ENCODE measurements around the gene CCNE1. TPM values are rescaled to one million over a fixed set of nuclear protein-coding genes. Genes with fewer than 3 reads are reported as not detected.

The CCNE1 gene
- total and polyA plus RNA-seq, 9 of the 15 experiments (the other 6 are each of a cell fraction or from before 2014, with no cell fraction given), result 6.2 to 41.0 (median 31.6) TPM

- TF ChIP-seq SMARCE1 (IDR thresholded peaks at IDR 0.05) (no peak), E2F3 (CRISPR knock-in tag; IDR thresholded peaks at IDR 0.05) (no peak), ZNF175 (CRISPR knock-in tag; IDR thresholded peaks at IDR 0.05; ENCODE audit: low read depth) (no peak), SP1 (CRISPR knock-in tag; IDR thresholded peaks at IDR 0.05) (no peak), HSF4 (CRISPR knock-in tag; IDR thresholded peaks at IDR 0.05; ENCODE audit: borderline replicate concordance) (no peak), CBX8 (IDR thresholded peaks at IDR 0.05; ENCODE audit: borderline replicate concordance, extremely low read depth, low read depth, low read length, poor library complexity, severe bottlenecking) (no peak), COPS2 (conservative IDR thresholded peaks at IDR 0.05) (no peak), RREB1 (CRISPR knock-in tag; IDR thresholded peaks at IDR 0.05) (no peak), E4F1 (CRISPR knock-in tag; IDR thresholded peaks at IDR 0.05; ENCODE audit: borderline replicate concordance) (no peak), TEAD1 (CRISPR knock-in tag; IDR thresholded peaks at IDR 0.05) (no peak), TOE1 (IDR thresholded peaks at IDR 0.05; ENCODE audit: borderline replicate concordance) (no peak), TOE1 (CRISPR knock-in tag; IDR thresholded peaks at IDR 0.05; ENCODE audit: borderline replicate concordance, low read depth) (no peak), ZNF740 (CRISPR knock-in tag; IDR thresholded peaks at IDR 0.05) (peak; percentile 78), ZNF740 (tag; IDR thresholded peaks at IDR 0.05) (peak in 1 of 2 experiments; percentile 49; a peak in 2 of 4 replicates)
Measured at GRCh38 chr19:29812080-29812880, 489 bp downstream of the CCNE1 start (continued).
